ENCODE data around the gene AGTPBP1.

- TF ChIP-seq CTCF (IDR thresholded peaks at IDR 0.05) (no peak), EP300 (IDR thresholded peaks at IDR 0.05) (no peak)
Measured at GRCh38 chr9:85743275-85744128, 1.7 kb upstream of the AGTPBP1 start.
